NCI-H128 (cell line): ENCODE data around the gene SLC7A11.

Experiments used
- DNase-seq: peaks from one replicate; lab custom pipeline; 2025; ENCODE audit not compliant: unreplicated experiment; lab: John Stamatoyannopoulos, UW

SLC7A11 gene

DNA sequence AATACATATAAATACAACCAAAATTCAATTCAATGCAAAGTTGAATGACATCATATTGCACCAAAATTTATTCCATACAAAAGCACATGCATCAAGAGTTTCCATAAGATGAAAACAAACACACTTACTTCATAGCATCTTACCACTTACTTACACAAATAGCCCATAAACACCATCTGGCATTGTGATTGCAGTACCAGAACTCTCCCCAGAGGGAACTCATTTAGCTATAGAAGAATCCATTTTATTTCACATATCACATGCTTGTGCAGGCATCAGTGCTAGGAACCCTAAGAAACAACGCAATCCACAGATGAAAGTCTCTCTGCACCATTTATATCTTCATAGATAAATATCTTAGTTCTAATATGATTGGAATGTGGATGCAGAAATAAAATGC, 77.9 kb downstream of the SLC7A11 start:
- no peak for DNase-seq

DNA sequence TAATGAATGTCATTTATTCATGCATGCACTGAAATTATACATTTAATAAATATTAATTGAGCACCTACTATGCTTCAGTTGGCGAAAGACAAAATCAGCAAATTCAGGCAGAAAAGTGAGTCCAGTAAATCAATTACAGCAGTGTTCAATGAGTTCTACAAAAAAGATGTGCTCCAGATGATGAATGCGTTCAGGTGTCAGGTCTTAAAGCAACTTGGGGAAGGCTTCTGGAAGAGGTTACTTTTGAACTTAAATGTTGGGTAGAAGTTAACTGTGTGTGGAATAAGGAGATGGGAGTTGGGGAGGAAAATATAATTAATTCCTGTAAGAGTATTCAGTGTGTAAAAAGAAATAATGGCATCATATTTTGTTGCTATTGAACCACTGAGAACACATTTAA, 79.0 kb downstream of the SLC7A11 start:
- no peak for DNase-seq

DNA sequence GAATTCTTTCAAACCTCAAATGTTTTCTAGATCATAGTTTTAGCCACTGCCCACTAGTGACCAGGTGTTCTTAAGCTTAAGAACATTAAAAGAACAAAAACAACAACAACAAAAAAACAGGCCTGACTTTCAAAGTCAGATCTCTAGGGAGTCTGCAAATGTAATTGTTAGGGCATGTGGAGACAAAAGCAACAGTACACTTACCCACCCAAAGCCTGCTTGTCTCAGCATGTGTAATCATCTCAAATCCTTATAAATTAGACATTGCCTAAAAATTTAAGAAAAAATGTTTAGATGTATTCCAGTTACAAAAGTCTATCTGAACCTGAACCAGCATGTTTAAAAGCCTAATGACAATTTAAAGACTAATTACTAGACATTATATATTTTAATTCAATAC, 79.9 kb downstream of the SLC7A11 start:
- DNase-seq, result no peak

DNA sequence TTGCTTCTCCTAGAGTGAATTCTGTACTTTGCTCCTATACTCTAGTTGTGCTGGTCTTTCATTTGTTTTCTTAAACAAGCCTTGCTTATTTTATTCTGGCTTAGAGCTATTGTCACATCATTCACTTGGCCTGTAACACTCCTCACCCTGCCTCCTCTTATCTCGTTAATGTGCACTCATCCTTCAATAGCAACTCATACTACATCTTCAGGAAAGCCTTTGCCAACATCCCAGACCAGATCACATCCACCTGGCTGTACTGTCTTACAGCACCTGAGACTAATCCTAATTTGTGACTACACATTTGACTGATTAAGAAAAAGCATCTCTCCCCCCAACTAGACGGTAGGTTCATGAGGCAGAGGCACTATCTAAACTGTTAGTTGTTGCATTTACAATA, 80.8 kb downstream of the SLC7A11 start:
- no peak for DNase-seq

DNA sequence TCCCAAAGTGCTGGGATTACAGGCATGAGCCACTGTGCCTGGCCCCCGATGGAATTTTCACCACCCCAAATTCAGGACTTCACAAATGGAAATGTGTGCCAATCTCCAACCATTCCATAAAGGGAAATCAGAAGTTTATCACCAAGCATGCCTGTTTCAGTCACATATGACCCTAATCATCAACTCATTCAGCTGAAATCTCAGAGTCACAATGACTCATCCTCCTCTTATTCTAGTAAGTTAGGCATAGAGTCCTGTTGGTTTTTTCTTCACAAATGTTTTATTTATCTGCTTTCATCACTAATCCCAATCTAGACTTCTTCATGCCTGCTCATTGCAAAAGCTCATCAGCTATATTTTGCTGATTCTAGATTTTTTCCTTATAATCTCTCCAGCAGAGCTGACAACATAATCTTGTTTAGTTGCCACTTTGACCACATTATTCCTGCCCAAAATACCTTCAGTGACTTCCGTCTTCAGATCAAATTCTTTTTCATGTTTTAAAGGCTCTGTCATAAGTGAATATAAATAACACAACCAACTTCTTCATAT, 83.3 kb downstream of the SLC7A11 start:
- no peak for DNase-seq

DNA sequence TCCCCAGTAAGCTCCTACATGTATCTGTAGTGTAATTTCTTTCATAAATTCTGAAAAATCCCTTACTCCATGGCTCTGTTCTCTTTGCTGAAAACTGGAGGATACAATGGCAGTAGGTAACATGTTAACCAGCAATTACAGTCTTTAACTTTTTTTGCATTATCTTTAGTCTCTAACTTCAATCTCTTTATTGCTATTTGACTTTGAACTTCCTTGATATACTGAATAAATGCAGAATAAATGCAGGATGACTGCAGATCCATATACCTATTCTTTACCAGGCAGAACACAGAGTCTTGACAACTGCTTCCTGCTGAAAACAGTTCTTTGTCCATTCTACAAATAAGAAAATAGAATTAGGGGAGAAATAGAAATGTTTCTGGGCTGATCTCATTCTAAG, 101.3 kb downstream of the SLC7A11 start:
- DNase-seq, result no peak

DNA sequence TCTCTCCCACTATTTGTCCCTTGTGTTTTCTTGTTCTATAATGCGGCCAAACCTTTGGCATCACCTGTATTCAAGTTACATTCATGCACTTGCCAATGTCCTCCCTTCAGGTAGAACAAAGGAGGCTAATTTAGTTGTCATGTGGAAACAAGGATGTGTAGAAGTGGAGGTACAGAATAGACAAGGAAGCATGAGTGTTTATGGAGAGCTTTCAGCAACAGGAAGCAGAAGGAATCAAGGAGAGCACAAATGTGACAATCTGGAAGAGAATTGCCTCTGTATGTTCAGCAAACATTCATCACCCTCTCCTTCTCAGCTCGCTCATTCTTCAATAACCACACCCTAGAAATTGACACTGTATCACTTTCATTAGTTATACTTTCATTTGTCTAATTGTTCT, 103.4 kb downstream of the SLC7A11 start:
- DNase-seq, result no peak

DNA sequence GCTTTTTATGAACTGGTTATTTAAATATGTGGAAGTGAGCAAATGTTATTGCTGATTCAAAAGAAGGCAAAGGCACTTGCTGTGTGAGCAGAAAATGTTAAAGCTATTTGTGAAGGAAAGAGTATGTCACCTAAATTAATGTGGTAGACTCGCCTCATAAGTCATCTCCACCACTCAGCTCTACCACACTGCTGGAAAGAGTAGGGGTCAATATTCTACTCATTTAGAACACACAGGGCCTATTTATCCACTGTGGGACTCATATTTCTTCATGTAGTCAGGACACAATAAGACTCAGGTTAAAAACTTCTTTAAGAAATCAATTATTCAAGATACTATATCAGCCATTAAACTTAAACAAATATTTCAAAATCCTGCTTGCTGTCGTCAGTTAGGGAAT, 106.5 kb downstream of the SLC7A11 start:
- no peak for DNase-seq

DNA sequence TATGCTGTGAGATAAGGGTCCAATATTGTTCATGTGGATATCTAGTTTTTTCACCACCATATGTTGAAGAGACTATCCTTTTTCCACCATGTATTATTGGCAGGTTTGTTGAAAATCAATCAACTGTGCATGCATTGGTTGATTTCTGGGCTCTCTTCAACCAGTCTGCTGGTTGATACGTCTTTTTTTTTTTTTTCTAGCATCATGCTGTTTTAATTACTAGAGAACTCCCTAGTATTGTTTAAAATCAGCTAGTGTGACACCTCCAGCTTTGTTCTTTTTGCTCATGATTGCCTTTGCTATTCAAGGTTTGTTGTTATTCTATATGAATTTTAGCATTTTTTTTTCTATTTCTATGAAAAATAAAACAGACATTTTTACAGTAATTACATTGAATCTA, 123.9 kb downstream of the SLC7A11 start:
- no peak for DNase-seq

DNA sequence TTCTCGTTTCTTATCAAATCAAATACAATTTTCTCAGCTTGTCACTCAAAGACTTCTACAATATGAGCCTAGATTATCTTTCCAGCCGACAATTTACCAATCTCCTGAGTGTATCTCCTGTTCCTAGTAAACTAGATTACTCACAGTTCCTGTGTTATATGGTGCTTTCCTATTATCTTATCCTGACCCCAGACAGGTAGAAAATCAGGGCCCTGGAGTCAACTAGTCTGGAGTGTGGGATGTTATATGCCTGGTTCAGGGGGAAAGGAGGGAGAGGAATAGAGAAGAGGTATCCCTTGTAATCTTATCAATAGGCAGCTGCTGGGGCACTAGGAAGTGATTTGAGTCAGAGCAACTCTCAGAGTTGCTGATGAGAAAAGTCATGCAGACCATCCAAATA, 127.1 kb downstream of the SLC7A11 start:
- DNase-seq, result no peak

DNA sequence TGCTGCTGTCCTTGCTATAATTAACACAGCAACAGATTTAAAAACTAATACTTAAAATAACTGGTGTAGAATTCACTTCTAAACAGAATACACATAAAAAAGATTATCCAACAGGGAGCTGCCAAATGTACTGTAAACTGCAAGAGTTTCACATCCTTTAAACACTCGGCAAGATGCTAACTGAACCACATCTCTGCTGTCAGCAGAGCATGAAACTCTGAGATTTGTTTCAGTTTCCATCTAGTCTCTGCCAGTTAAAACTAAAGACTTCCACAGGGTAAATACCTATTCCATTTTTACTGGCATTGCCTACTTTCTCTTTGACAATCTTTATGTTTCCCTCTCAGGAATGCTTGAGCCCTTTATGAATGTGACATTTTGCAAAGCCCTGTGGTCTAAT, 127.7 kb downstream of the SLC7A11 start:
- no peak for DNase-seq
